Measurements from ENCODE around the gene SMPD3.
A peak's percentile ranks its signal among the peaks of the same experiment; 100 is the strongest.
"Not testable (repeated sequence)": the region's sequence is repeated elsewhere in the genome, so short reads cannot be mapped to it uniquely, and the experiment has no call there.

SMPD3 gene

GRCh38 chr16:68448360-68448970 is at the start of gene SMPD3:
Gene SMPD3 (minus strand): TSS chr16:68448508. CDS start chr16:68372181, 76,327 bp downstream.
- peak; percentile 99 to 100 for DNase-seq (ENCODE audit: low read depth in 2 of 2)
- H3K4me3 ChIP-seq (replicated peaks in 1 of 2; ENCODE audit: low read depth in 2 of 2, low read length in 2 of 2): peak within 1 kb of the TSS; percentile 44 to 58
- no peak for TF ChIP-seq CTCF (IDR thresholded peaks at IDR 0.05; ENCODE audit: low read depth, low read length)

- TF ChIP-seq CTCF (IDR thresholded peaks at IDR 0.05; ENCODE audit: low read depth, low read length): no peak
These were observed 48.4 kb upstream of the SMPD3 start for GRCh38 chr16:68496689-68497088.

GRCh38 chr16:68494261-68494660 is 46.0 kb upstream of the SMPD3 start:
- DNase-seq (ENCODE audit: low read depth in 2 of 2); H3K4me3 ChIP-seq (replicated peaks in 1 of 2; ENCODE audit: low read depth in 2 of 2, low read length in 2 of 2): not testable (repeated sequence)

More at GRCh38 chr16:68496689-68497088, 48.4 kb upstream of the SMPD3 start:
- no peak overlapping the region for H3K4me3 ChIP-seq (replicated peaks in 1 of 2; ENCODE audit: low read depth in 2 of 2, low read length in 2 of 2)
- DNase-seq (ENCODE audit: low read depth in 2 of 2): no peak

GRCh38 chr16:68493412-68494070 is 45.2 kb upstream of the SMPD3 start:
- no peak overlapping the region for H3K4me3 ChIP-seq (replicated peaks in 1 of 2; ENCODE audit: low read depth in 2 of 2, low read length in 2 of 2)
- no peak for DNase-seq (ENCODE audit: low read depth in 2 of 2)
- no peak for TF ChIP-seq CTCF (IDR thresholded peaks at IDR 0.05; ENCODE audit: low read depth, low read length)

- no peak for DNase-seq (ENCODE audit: low read depth in 2 of 2)
- no peak overlapping the region for H3K4me3 ChIP-seq (replicated peaks in 1 of 2; ENCODE audit: low read depth in 2 of 2, low read length in 2 of 2)
- no peak for TF ChIP-seq CTCF (IDR thresholded peaks at IDR 0.05; ENCODE audit: low read depth, low read length)
These were observed 44.5 kb upstream of the SMPD3 start for GRCh38 chr16:68492543-68493411.

GRCh38 chr16:68492151-68492542 is 43.8 kb upstream of the SMPD3 start:
- TF ChIP-seq CTCF (IDR thresholded peaks at IDR 0.05; ENCODE audit: low read depth, low read length): no peak
- no peak overlapping the region for H3K4me3 ChIP-seq (replicated peaks in 1 of 2; ENCODE audit: low read depth in 2 of 2, low read length in 2 of 2)
- DNase-seq (ENCODE audit: low read depth in 2 of 2): no peak

GRCh38 chr16:68491576-68491950 is 43.3 kb upstream of the SMPD3 start:
- TF ChIP-seq CTCF (IDR thresholded peaks at IDR 0.05; ENCODE audit: low read depth, low read length): no peak
- H3K4me3 ChIP-seq (replicated peaks in 1 of 2; ENCODE audit: low read depth in 2 of 2, low read length in 2 of 2): no peak overlapping the region
- DNase-seq (ENCODE audit: low read depth in 2 of 2): no peak
